Osteoblast (primary cell): ENCODE data around the gene METTL17. TPM values are rescaled to one million over a fixed set of nuclear protein-coding genes. Genes with fewer than 3 reads are reported as not detected.

Experiments
- DNase-seq: peaks from one replicate; pipeline ENCODE4 v3.0.0; 2011; ENCODE audit warnings: low spot score, mixed read lengths; ENCODE audit not compliant: insufficient read length; ENCODE audit errors: missing footprints
- H2AFZ ChIP-seq: 2 replicates; pipeline ENCODE4 v1.6.0; 2011; ENCODE audit warnings: mild to moderate bottlenecking, low read length
- H3K27ac ChIP-seq: 2 replicates; pipeline ENCODE4 v1.5.1; 2011; ENCODE audit warnings: mild to moderate bottlenecking, low read depth, low read length, moderate library complexity
- H3K27me3 ChIP-seq: 2 replicates; pipeline ENCODE4 v1.6.0; 2012; ENCODE audit warnings: mild to moderate bottlenecking, control low read depth, inconsistent platforms, low read length, moderate library complexity; ENCODE audit not compliant: insufficient read depth
- H3K36me3 ChIP-seq: 2 replicates; pipeline ENCODE4 v1.5.1; 2011; ENCODE audit warnings: mild to moderate bottlenecking, low read length, control low read depth, moderate library complexity; ENCODE audit not compliant: insufficient read depth
- H3K4me1 ChIP-seq: 2 replicates; pipeline ENCODE4 v1.5.1; 2011; ENCODE audit warnings: mild to moderate bottlenecking, low read length, control low read depth, moderate library complexity; ENCODE audit not compliant: insufficient read depth
- H3K4me2 ChIP-seq: 2 replicates; pipeline ENCODE4 v1.6.0; 2011; ENCODE audit warnings: mild to moderate bottlenecking, low read length; ENCODE audit not compliant: insufficient read depth
- H3K4me3 ChIP-seq: fragments of 200-600 bp; sonication (generic); 3 replicates; pipeline ENCODE4 v1.5.1; 2012; ENCODE audit warnings: mild to moderate bottlenecking, low read length, inconsistent platforms; ENCODE audit not compliant: insufficient read depth
- H3K79me2 ChIP-seq: 2 replicates; pipeline ENCODE4 v1.6.0; 2012; ENCODE audit warnings: mild to moderate bottlenecking, low read length, control low read depth, inconsistent platforms; ENCODE audit not compliant: insufficient read depth
- H3K9me3 ChIP-seq: 2 replicates; pipeline ENCODE4 v1.5.1; 2011; ENCODE audit warnings: low read depth, low read length, control low read depth
- H4K20me1 ChIP-seq: 2 replicates; pipeline ENCODE4 v1.6.0; 2012; ENCODE audit warnings: mild to moderate bottlenecking, low read length, control low read depth; ENCODE audit not compliant: insufficient read depth
- total RNA-seq: library from RNA; depleted of rRNA; stranded (reverse); fragments of >200 nt; gene quantifications from 2 replicates; pipeline ENCODE4 v1.2.3, GENCODE V29; 2012
- TF ChIP-seq, protein P1 (sequence below): IDR thresholded peaks from 2 replicates; pipeline ENCODE4 v1.5.1; 2011; ENCODE audit warnings: mild to moderate bottlenecking, low read depth, low read length, moderate library complexity; ENCODE audit errors: extremely low read depth

METTL17 gene
- total RNA-seq, 1 donor, result 50.3 TPM

DNA sequence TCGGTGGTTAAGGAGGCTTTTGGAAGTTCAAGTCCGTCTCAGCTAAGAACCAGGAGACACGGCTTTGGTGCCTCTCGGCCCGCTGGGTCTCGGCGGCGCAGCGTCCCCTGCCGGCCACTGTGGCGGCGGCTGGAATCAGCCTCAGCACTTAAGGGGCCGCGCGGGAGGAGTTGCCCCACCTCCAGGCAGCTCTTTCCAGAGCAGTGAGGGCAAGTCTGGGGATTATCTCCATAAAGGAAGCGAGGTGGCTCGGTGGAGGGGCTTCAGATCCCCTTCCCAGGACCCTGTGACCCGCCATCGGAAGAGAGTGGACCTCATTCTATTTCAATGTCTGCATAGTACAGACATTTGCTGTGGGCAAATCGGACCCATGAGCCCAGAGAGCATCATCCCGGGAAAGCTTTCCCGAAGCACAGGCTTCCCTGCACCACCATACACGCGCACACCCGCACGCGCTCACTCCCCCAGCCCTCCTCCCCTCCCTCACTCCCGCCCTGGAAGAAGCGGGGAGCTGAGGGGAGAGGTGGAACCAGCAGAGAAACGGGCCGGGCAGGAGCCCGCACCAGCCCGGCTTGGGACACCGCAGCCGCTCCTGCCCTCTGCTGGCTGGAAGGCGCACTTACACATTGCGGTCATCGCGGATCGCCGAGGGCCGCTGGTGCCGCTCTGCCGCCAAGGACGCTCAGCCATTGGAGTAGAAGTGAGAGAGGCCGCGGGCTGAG lies 18.6 kb upstream of the METTL17 start:
- no peaks in the 10 kb centered on the region for H3K9me3 ChIP-seq
- H3K27ac ChIP-seq, result peak overlapping the region; percentile 39
- TF ChIP-seq, protein P1, sequence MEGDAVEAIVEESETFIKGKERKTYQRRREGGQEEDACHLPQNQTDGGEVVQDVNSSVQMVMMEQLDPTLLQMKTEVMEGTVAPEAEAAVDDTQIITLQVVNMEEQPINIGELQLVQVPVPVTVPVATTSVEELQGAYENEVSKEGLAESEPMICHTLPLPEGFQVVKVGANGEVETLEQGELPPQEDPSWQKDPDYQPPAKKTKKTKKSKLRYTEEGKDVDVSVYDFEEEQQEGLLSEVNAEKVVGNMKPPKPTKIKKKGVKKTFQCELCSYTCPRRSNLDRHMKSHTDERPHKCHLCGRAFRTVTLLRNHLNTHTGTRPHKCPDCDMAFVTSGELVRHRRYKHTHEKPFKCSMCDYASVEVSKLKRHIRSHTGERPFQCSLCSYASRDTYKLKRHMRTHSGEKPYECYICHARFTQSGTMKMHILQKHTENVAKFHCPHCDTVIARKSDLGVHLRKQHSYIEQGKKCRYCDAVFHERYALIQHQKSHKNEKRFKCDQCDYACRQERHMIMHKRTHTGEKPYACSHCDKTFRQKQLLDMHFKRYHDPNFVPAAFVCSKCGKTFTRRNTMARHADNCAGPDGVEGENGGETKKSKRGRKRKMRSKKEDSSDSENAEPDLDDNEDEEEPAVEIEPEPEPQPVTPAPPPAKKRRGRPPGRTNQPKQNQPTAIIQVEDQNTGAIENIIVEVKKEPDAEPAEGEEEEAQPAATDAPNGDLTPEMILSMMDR, result peak; percentile 84
- no peaks in the 10 kb centered on the region for H4K20me1 ChIP-seq
- H3K4me2 ChIP-seq, result peak overlapping the region; percentile 100
- H3K4me3 ChIP-seq, result peak overlapping the region; percentile 88
- peak overlapping the region; percentile 100 for H2AFZ ChIP-seq
- H3K4me1 ChIP-seq, result peaks cover 13% of the 10 kb centered on the region
- DNase-seq, result peak; percentile 93
- H3K27me3 ChIP-seq, result peaks cover 20% of the 10 kb centered on the region
- no peaks in the 10 kb centered on the region for H3K79me2 ChIP-seq
- no peaks in the 10 kb centered on the region for H3K36me3 ChIP-seq

DNA sequence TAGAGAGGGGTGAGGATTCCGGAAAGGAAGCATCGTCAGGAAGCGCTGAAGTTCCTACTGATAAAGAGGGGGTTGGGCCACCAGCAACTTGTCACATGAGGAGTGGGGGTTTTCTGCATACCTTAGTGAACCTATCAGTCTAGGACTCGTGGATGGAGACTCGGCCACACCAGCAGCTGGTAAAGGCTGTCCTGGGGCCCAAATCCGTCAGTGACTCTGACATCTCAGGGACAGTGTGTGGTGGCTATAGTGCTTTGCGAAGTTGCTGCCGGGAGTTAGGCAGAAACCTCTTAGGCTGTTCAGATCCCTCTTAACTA lies 18.1 kb upstream of the METTL17 start:
- peaks cover 13% of the 10 kb centered on the region for H3K4me1 ChIP-seq
- peaks cover 18% of the 10 kb centered on the region for H3K27me3 ChIP-seq
- H2AFZ ChIP-seq, result peak overlapping the region; percentile 100
- no peaks in the 10 kb centered on the region for H4K20me1 ChIP-seq
- H3K4me3 ChIP-seq, result peak overlapping the region; percentile 88
- H3K9me3 ChIP-seq, result no peaks in the 10 kb centered on the region
- TF ChIP-seq, protein P1, result no peak
- H3K79me2 ChIP-seq, result no peaks in the 10 kb centered on the region
- DNase-seq, result no peak
- peak overlapping the region; percentile 36 for H3K27ac ChIP-seq
- H3K4me2 ChIP-seq, result peak overlapping the region; percentile 100
- H3K36me3 ChIP-seq, result no peaks in the 10 kb centered on the region

GRCh38 chr14:20973501-20973900 lies 16.3 kb upstream of the METTL17 start:
- Histone ChIP-seq H3K9me3 (no peaks in the 10 kb centered on the region), H3K79me2 (no peaks in the 10 kb centered on the region), H3K36me3 (no peaks in the 10 kb centered on the region), H3K4me1 (peaks cover 13% of the 10 kb centered on the region), H3K4me3 (no peak overlapping the region), H2AFZ (no peak overlapping the region), H3K4me2 (no peak overlapping the region), H4K20me1 (no peaks in the 10 kb centered on the region), H3K27me3 (peaks cover 5% of the 10 kb centered on the region), H3K27ac (no peak overlapping the region)
- TF ChIP-seq, protein P1, result no peak
- no peak for DNase-seq

- no peaks in the 10 kb centered on the region for H3K36me3 ChIP-seq
- no peak overlapping the region for H3K4me3 ChIP-seq
- no peaks in the 10 kb centered on the region for H4K20me1 ChIP-seq
- no peak overlapping the region for H3K4me2 ChIP-seq
- no peaks in the 10 kb centered on the region for H3K9me3 ChIP-seq
- TF ChIP-seq, protein P1, result no peak
- H3K27me3 ChIP-seq, result no peaks in the 10 kb centered on the region
- no peak overlapping the region for H2AFZ ChIP-seq
- H3K27ac ChIP-seq, result no peak overlapping the region
- H3K79me2 ChIP-seq, result no peaks in the 10 kb centered on the region
- DNase-seq, result peak; percentile 53
- H3K4me1 ChIP-seq, result peaks cover 11% of the 10 kb centered on the region
These were observed 13.5 kb upstream of the METTL17 start for GRCh38 chr14:20976291-20976690.
